ENCODE measurements around the gene STX8. TPM values are rescaled to one million over a fixed set of nuclear protein-coding genes. Genes with fewer than 3 reads are reported as not detected.
A peak's percentile ranks its signal among the peaks of the same experiment; 100 is the strongest.

The STX8 gene
- total and polyA plus RNA-seq, 5 experiments from 2014 or later, result 38.2 to 167 (median 114) TPM

DNA sequence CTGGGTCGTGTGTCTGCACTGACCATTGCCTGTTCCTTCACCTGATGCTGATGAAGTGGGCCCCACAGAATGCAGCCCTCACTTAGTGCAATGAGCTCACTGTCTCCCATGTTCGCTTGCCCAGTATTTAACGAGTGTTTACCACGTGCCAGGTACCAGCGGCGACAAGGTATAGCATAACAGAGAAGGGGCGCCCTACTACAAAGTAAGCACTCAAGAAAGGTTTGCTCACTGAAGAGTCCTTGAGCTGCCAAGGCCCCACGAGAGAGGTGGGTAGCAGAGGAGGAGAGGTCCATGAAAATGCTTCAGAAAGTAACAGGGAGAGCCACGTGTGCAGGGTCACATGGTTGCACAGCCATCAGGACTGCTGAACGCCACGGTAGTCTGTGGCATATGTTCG is 324.3 kb downstream of the STX8 start:
- POLR2A ChIA-PET, result no interaction called here
- no peak for ATAC-seq
- Mint-ChIP-seq H3K9me3 (no peaks in the 10 kb centered on the region), H3K27ac (peak overlapping the region in 1 of 10 donors; percentile 78), H3K27me3 (no peaks in the 10 kb centered on the region), H3K4me3 (peak overlapping the region in 1 of 10 donors; percentile 7), H3K36me3 (peaks cover 0 to 5% (median 5%) of the 10 kb centered on the region in 3 donors), H3K4me1 (peaks cover 12 to 22% (median 14%) of the 10 kb centered on the region in 4 donors)
- no peak for DNase-seq

DNA sequence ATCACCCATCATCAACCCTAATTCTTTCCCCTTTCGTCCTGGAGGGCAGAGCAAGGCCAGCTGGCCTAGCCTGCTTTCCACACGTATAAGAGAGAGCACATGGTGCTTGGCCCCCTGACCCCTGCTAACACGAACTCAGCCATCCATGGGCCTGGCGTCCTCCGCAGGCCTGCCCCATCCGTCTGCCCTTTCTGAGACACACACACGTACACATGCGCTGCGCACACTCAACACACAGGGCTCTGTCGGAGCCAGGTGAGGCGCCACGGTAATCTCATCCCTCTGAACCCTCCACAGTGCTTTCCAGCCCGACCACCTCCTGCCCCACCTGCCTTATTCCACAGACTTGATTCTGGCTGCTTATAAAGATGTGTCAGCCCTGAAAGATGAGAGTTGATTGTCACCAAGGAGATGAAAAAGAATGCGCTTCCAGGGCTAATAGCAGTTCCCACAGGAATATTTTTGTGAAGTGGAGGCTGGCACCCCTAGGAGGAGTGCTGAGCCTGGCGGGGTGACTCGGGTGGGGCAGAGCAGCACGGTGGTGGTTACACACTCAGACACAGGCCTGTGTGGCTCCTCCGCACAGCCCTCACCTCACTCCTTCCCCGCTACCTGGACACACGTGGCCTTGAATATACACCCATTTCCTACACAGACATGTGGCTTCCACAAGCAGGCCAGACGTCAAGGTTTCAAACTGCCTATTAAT is 326.2 kb downstream of the STX8 start:
- Mint-ChIP-seq H3K4me3 (no peak overlapping the region), H3K36me3 (peaks cover 0 to 8% (median 5%) of the 10 kb centered on the region in 3 donors), H3K27me3 (no peaks in the 10 kb centered on the region), H3K9me3 (no peaks in the 10 kb centered on the region), H3K27ac (no peak overlapping the region), H3K4me1 (peaks cover 12 to 22% (median 14%) of the 10 kb centered on the region in 4 donors)
- POLR2A ChIA-PET, result no interaction called here
- DNase-seq, result no peak
- no peak for ATAC-seq

DNA sequence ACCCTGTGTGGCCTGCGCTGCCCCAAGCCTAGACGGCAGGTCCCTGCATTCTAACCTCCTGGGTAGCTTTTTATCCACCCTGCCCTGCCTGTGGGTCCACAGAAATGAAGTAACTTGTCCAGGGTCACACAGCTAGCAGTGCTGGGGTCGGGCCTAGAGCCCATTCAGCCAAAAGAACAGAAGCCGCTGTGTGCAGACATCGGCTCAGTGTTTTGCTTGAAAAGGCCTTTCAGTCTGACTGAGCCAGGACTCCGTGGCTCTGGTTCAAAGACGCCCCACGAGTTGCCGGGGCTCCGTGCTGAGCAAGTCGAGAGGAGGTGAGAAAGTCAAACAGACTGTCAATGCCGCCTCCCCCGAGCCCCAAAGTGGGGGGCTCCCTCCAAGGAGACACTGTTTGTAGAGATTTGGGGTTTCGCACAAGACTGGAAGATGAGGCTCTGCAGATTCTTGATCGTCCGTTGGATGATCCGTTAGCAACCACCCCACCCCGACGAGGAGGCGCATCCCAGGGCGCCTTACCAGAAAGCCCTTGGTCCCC is 328.1 kb downstream of the STX8 start:
- Mint-ChIP-seq H3K9me3 (no peaks in the 10 kb centered on the region), H3K27me3 (no peaks in the 10 kb centered on the region), H3K4me3 (no peak overlapping the region), H3K36me3 (peaks cover 0 to 8% (median 5%) of the 10 kb centered on the region in 3 donors), H3K4me1 (peaks cover 2 to 9% (median 2%) of the 10 kb centered on the region in 4 donors), H3K27ac (no peak overlapping the region)
- POLR2A ChIA-PET, result no interaction called here
- no peak for ATAC-seq
- DNase-seq, result no peak

DNA sequence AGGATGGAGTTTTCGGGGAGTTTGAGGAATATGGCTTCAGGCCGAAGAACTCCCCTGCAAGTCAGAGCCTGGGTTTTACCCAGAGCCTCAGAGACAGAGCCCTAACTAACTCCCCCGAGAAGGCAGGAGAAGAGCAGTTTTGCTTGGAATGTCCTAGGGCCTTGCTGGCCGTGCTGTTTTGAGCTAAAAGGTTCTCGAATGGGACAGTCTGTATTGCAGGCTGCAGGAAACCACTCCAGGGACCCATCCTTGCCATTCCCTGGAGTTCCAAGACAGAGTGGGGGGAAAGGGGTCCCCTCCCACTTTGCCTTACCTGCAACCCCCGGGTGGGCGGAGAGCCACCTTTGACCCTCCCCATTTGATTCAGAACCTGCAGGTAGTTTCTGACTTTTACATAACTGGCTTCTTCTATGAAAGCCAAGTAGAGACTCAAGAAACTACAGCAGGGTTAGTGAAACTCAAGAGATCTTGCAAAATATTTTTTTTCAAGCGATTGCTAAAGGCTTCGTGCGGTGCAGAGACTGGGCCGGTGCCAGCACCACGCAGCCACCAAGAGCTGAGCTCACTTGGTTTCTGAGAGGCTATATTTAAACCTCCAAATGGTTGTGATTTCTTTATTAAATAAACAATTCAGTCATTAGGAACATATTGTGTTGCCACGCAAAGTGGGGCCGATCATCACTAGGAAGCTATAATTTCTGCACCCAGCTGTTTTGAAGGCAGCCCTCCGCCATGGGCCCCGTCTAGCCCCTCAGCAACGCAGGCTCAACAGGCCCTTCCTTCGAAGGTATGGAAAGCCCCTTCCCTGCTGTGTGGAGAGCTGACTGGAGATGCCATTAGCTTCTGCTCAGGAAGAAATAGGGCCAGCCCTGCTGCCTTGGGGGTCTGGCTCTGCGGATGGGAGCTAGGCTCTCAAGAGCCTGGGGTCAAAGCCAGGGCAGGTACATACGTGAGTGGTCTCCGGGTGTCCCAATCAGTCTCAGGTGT is 331.3 kb downstream of the STX8 start:
- POLR2A ChIA-PET, result no interaction called here
- peaks cover 0 to 7% (median 4%) of the 10 kb centered on the region in 3 donors for H3K36me3 Mint-ChIP-seq
- H3K27ac Mint-ChIP-seq, result peak overlapping the region in 1 of 10 donors; percentile 3
- no peaks in the 10 kb centered on the region for H3K9me3 Mint-ChIP-seq
- ATAC-seq, result no peak
- H3K4me1 Mint-ChIP-seq, result peaks cover 3 to 12% (median 5%) of the 10 kb centered on the region in 4 donors
- no peak overlapping the region for H3K4me3 Mint-ChIP-seq
- no peak for DNase-seq
- no peaks in the 10 kb centered on the region for H3K27me3 Mint-ChIP-seq

DNA sequence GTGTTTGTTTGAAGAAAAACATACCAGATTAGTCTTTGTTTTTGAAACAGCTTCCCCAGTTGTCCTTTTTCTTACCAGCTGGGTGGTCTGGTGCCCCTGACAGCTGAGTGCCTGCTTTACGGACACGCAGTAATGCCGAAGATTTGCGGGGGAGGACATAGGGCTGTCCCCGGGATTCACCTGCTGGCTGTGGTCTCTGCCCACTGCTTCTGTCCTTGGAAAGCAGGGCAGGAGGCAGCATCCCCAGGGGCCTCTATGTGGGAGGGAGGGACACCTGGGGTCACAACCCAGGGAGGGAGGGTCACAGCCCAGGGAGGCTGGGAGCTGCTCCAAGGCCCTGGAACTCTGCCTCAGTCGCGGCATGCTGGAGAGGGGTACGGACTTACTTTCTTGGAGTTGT is 332.6 kb downstream of the STX8 start:
- Mint-ChIP-seq H3K4me3 (no peak overlapping the region), H3K27ac (peak overlapping the region in 1 of 10 donors; percentile 12), H3K9me3 (no peaks in the 10 kb centered on the region), H3K4me1 (peaks cover 2 to 19% (median 10%) of the 10 kb centered on the region in 4 donors), H3K36me3 (peaks cover 0 to 4% (median 0%) of the 10 kb centered on the region in 3 donors), H3K27me3 (no peaks in the 10 kb centered on the region)
- POLR2A ChIA-PET, result no interaction called here
- DNase-seq (no peak), ATAC-seq (no peak)

DNA sequence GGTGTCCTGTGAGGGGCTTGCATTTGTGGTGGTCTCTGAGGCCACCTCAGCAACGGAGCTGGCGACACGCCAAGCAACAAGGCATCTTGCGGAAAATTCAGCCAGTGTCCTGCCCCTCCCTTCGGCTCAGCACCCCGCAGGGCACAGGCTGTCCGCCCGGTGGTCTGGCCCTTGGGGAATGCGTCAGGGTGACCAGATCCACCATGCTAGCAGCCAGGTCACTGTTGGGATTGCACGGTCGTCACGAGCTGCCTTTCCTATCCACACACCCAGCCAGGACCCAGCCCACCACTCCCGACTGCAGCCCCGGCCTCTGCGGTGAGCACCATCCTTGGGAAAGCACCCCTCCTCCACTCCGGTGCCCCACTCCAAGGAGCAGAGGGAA is 333.1 kb downstream of the STX8 start:
- POLR2A ChIA-PET, result no interaction called here
- peak overlapping the region in 4 of 10 donors; percentile 9 to 56 (median 34) for H3K27ac Mint-ChIP-seq
- H3K27me3 Mint-ChIP-seq, result no peaks in the 10 kb centered on the region

DNA sequence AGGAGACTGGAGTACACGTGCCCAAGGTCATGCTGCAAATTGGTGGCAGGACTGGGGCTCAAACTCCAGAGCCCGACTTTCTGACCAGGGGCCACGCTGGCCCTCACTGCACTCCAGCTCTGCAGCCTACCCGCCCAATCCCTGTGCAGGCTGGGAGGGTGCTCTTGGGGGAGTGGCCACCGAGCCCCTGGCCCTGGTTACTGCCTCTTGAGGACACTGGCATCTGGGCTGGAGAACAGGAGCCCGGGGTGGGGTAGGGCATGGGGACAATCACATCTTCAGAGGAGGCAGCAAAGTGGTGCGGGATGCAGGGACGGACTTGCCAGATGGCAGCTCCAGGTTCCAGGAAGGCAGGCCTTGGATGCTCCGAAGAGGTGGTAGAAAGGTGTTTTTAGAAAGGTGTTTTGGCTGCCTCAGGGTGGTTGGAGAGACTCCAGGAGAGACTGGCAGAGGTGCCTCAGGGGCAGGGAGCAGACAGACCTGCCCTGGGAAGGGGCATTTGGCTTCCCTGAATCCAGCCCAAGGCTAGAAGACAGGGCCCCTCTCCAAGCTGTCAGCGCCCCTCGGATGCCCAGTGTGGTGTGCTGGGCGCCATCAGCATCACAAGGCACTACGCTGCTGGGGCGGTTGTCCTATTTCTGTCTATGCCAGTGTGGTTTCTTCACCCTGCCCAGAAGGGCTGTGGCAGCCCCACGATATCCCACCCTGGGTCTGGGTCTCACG is 333.7 kb downstream of the STX8 start:
- Mint-ChIP-seq H3K27ac (peak overlapping the region in 4 of 10 donors; percentile 8 to 58 (median 56)), H3K36me3 (peaks cover 0 to 2% (median 0%) of the 10 kb centered on the region in 3 donors), H3K4me1 (peaks cover 2 to 19% (median 10%) of the 10 kb centered on the region in 4 donors), H3K9me3 (no peaks in the 10 kb centered on the region), H3K27me3 (no peaks in the 10 kb centered on the region), H3K4me3 (peak overlapping the region in 8 of 10 donors; percentile 53 to 81 (median 67))
- DNase-seq (no peak), ATAC-seq (no peak)
- POLR2A ChIA-PET, result no interaction called here

More for the DNA sequence above, 333.1 kb downstream of the STX8 start:
- H3K4me3 Mint-ChIP-seq, result no peak overlapping the region
- DNase-seq (no peak), ATAC-seq (no peak)
- H3K9me3 Mint-ChIP-seq, result no peaks in the 10 kb centered on the region
- peaks cover 2 to 19% (median 10%) of the 10 kb centered on the region in 4 donors for H3K4me1 Mint-ChIP-seq
- H3K36me3 Mint-ChIP-seq, result peaks cover 0 to 2% (median 0%) of the 10 kb centered on the region in 3 donors

DNA sequence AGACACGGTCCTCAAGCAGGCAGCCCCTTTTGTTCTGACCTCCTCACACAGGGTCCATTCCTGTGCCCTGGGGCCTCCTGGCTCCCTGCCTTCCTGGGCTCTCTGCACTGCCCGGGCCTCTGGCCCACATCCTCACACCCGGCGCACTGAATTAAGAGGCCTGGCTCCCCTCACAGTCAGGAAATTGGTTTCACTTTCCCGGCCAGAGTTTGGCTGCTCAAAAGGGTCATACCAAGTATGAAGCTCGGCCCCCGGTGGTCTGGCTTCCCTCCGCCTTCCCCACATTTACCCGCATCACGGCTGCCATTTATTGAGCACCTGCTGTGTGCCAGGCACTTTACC is 334.3 kb downstream of the STX8 start:
- Mint-ChIP-seq H3K36me3 (peaks cover 0 to 2% (median 0%) of the 10 kb centered on the region in 3 donors), H3K27me3 (no peaks in the 10 kb centered on the region), H3K9me3 (no peaks in the 10 kb centered on the region), H3K4me3 (peak overlapping the region in 9 of 10 donors; percentile 53 to 81 (median 67)), H3K4me1 (peaks cover 2 to 19% (median 10%) of the 10 kb centered on the region in 4 donors), H3K27ac (peak overlapping the region in 3 of 10 donors; percentile 55 to 78 (median 58))
- POLR2A ChIA-PET, result no interaction called here
- no peak for DNase-seq
- ATAC-seq, result no peak

DNA sequence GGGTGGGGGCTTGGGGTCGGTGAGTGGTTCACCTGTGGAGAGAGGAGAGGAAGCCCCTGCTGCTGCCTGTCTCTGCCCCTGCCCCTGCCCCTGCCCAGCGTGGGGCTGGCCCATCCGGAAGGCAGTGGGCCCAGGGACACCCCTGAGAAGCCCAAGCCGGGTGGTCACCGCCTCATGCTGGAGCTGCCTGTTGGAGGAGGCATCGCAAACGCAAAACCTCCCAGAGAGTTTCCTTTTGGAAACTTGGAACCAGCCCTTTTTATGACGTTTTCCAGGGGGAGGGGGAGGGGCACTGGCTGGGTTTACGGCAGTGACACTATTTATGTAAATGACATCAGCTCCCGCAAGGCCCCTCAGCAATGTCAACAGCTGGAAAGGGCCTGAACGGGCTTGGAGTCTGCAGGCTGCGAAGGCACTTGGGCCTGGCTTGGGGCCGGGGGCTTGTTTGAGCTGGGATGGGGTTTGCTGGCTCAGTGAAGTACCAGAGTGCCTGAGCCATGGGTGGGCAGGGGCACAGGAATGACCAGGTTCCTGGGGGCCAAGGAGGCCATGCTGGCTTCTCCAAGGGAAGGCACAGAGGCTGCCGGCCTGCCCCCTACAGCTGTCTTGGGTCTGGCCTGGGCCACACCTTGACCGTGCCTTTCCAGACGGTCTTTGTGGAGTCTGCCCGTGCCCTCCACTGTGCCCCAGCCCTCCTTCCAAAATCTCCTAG is 334.8 kb downstream of the STX8 start:
- ATAC-seq, result no peak
- POLR2A ChIA-PET, result no interaction called here
- Mint-ChIP-seq H3K4me1 (peaks cover 2 to 19% (median 10%) of the 10 kb centered on the region in 4 donors), H3K9me3 (no peaks in the 10 kb centered on the region), H3K27me3 (peaks cover 0 to 3% (median 0%) of the 10 kb centered on the region in 5 donors), H3K36me3 (peaks cover 0 to 1% (median 0%) of the 10 kb centered on the region in 3 donors), H3K27ac (peak overlapping the region in 5 of 10 donors; percentile 36 to 78 (median 56)), H3K4me3 (peak overlapping the region; percentile 39 to 78 (median 66))
- no peak for DNase-seq

DNA sequence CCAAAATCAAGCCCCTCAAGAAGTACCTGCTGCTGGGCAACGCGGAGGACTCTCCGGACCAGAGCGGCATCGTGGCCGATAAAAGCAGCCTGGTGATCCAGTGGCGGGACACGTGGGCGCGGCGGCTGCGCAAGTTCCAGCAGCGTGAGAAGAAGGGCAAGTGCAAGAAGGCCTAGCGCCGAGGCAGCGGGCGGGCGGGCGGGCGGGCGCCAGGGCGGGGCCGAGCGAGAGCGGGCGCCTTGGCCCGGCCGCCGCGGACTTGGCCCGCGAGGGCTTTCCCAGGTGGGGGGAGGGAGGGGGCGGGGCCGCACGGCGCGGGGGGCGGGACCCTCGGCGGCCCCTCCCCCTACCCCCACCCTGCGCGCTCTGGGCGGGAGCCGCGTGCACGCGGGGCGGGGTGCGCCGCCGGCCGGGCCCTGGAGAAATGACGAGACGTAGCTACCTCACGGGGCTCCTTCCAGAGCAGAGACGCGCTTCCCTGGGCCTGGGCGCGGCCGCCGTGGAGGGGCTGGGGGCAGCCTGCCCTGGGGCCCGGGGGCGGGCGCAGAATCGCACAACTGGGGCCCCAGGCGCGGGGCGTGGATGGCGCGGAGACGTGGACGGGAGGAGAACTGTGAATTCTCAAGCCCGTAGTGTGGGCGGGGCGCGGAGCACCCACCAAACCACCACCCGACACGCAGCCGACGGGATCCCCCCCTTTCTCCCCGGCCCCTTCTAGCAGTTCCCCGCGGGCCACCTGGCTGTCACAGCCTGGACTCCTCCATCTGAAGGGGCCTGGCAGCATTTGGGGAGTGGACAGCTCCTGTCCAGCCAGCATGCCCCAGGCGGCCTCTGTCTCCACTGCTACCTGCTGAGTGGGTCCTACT is 335.6 kb downstream of the STX8 start:
- Mint-ChIP-seq H3K27ac (peak overlapping the region in 7 of 10 donors; percentile 36 to 77 (median 55)), H3K27me3 (peaks cover 0 to 3% (median 0%) of the 10 kb centered on the region in 5 donors), H3K9me3 (no peaks in the 10 kb centered on the region), H3K36me3 (no peaks in the 10 kb centered on the region), H3K4me1 (peaks cover 2 to 19% (median 10%) of the 10 kb centered on the region in 4 donors), H3K4me3 (peak overlapping the region; percentile 78 to 87 (median 81))
- ATAC-seq, result peak; percentile 81 to 86
- POLR2A ChIA-PET, result no interaction called here
- DNase-seq, result peak; percentile 53 to 79 (median 68)

DNA sequence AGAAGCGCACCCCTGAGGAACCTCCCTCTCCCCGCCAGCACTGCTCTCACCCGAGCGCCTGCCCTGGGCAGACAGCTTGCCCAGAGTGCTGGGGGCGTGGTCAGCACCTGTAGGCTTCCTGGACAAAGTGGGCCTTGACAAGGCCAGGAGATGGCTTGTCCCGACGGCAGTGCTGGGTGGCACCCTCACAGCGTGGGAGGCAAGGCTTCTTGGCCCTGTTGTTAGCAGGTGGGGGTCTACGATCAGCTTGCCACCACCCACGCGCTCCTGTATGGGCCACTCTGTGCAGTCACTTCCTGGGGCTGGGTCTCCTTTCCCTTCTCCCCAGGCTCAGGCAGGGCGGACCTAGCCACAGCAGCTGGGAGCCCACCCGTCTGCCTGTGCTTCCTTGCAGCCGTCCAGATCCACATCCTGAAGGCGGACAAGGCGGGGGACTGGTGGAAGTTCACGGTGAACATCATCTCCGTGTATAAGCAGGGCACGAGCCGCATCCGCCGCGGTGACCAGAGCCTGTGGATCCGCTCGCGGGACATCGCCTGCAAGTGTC is 336.3 kb downstream of the STX8 start:
- Mint-ChIP-seq H3K27ac (peak overlapping the region in 8 of 10 donors; percentile 31 to 77 (median 54)), H3K36me3 (no peaks in the 10 kb centered on the region), H3K4me3 (peak overlapping the region; percentile 78 to 87 (median 81)), H3K4me1 (peaks cover 2 to 19% (median 10%) of the 10 kb centered on the region in 4 donors), H3K27me3 (peaks cover 0 to 3% (median 0%) of the 10 kb centered on the region in 5 donors), H3K9me3 (no peaks in the 10 kb centered on the region)
- DNase-seq (no peak), ATAC-seq (peak; percentile 11 to 24)
- POLR2A ChIA-PET, result no interaction called here

Measured in naive thymus-derived CD8-positive, alpha-beta T cell (primary cell).